Measurements from ENCODE around the gene CCL16. TPM values are rescaled to one million over a fixed set of nuclear protein-coding genes. Genes with fewer than 3 reads are reported as not detected.

Gene CCL16
- total and polyA plus RNA-seq, 9 donors: 0.11 to 0.90 (median 0.21) TPM; not detected in 5

- Histone ChIP-seq H3K9me3 (no peaks in the 10 kb centered on the region), H3K27ac (no peak overlapping the region), H3K36me3 (no peaks in the 10 kb centered on the region), H3K27me3 (no peaks in the 10 kb centered on the region), H3K4me3 (no peak overlapping the region), H3K4me1 (ENCODE audit: insufficient read depth) (no peaks in the 10 kb centered on the region)
- TF ChIP-seq EP300 (IDR thresholded peaks at IDR 0.05) (no peak), POLR2A (IDR thresholded peaks at IDR 0.05) (no peak)
- TF ChIP-seq, protein P1, sequence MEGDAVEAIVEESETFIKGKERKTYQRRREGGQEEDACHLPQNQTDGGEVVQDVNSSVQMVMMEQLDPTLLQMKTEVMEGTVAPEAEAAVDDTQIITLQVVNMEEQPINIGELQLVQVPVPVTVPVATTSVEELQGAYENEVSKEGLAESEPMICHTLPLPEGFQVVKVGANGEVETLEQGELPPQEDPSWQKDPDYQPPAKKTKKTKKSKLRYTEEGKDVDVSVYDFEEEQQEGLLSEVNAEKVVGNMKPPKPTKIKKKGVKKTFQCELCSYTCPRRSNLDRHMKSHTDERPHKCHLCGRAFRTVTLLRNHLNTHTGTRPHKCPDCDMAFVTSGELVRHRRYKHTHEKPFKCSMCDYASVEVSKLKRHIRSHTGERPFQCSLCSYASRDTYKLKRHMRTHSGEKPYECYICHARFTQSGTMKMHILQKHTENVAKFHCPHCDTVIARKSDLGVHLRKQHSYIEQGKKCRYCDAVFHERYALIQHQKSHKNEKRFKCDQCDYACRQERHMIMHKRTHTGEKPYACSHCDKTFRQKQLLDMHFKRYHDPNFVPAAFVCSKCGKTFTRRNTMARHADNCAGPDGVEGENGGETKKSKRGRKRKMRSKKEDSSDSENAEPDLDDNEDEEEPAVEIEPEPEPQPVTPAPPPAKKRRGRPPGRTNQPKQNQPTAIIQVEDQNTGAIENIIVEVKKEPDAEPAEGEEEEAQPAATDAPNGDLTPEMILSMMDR (IDR thresholded peaks at IDR 0.05): no peak
- intact Hi-C loops (cut with DNase I): loop anchor here in 2 of 4 donors (10.0 kb wide), 2 partner anchors 497 to 507 kb away; partner anchors contain the start of gene ZNHIT3 (in 1 of the 2)
- 88 to 97% (median 91%) methylated on average over 7 of the region's 7 CpGs for WGBS, 3 donors
- DNase-seq: no peak
Observed at GRCh38 chr17:35977509-35977908, 3.8 kb downstream of the CCL16 start.

DNA sequence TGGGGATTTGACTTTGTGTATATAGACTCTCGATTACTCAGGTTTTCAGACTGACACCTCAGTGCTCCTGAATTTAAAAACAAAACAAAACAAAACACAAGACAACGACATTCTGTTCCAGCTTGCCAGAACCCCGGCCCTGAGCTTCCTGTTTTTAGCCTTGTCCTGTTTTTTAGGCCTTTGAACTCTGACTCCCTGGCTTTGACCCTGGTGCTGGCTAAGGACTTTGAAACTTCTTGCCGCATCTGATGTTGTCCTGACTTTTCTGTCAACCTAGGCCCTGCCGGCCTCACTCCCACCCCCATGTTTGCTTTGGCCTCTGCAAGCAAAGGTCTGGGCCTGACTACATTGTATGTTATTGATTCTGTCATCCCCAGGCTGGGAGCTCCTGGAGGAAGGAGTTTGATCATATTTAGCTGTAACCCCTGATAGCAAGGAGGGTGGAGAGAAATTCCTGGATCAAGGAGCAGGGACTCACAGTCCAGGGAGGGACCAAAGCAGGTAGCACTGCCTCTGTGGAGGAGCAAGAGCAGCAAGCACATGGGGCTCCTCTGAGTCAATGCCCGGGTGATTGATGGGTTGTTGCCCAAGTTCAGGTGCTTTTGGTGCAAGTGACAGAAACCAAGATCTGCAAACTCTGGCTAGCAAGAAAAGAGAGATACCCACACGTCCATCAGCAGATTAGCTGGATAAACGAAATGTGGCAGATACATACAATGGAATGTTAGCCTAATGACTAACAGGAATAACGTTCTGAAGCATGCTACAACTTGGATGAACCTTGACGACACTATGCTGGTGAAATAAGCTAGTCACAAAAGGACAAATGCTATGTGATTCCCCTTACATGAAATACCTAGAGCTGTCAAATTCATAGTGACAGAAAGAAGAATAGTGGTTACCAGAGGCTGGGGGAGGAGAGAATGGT, 7.7 kb downstream of the CCL16 start:
- Histone ChIP-seq H3K36me3 (no peaks in the 10 kb centered on the region), H3K4me1 (ENCODE audit: insufficient read depth) (no peaks in the 10 kb centered on the region), H3K9me3 (no peaks in the 10 kb centered on the region), H3K27ac (no peak overlapping the region), H3K4me3 (no peak overlapping the region), H3K27me3 (no peaks in the 10 kb centered on the region)
- intact Hi-C loops (cut with DNase I): loop anchor here in 2 of 4 donors (10.0 kb wide), 2 partner anchors 501 to 511 kb away; partner anchors contain the start of gene ZNHIT3 (in 1 of the 2)
- DNase-seq: no peak
- 42 to 51% (median 43%) methylated on average over 10 of the region's 10 CpGs for WGBS, 3 donors
- TF ChIP-seq, protein P1 (IDR thresholded peaks at IDR 0.05): no peak
- TF ChIP-seq EP300 (IDR thresholded peaks at IDR 0.05) (no peak), POLR2A (IDR thresholded peaks at IDR 0.05) (no peak)

- TF ChIP-seq POLR2A (IDR thresholded peaks at IDR 0.05) (no peak), EP300 (IDR thresholded peaks at IDR 0.05) (no peak)
- TF ChIP-seq, protein P1 (IDR thresholded peaks at IDR 0.05): no peak
- DNase-seq: no peak
- Histone ChIP-seq H3K4me1 (ENCODE audit: insufficient read depth) (no peaks in the 10 kb centered on the region), H3K9me3 (no peaks in the 10 kb centered on the region), H3K4me3 (no peak overlapping the region), H3K36me3 (no peaks in the 10 kb centered on the region), H3K27ac (no peak overlapping the region), H3K27me3 (no peaks in the 10 kb centered on the region)
- WGBS, 3 donors: 68 to 77% (median 70%) methylated on average over 4 of the region's 4 CpGs
- intact Hi-C loops (cut with DNase I): loop anchor here in 2 of 4 donors (10.0 kb wide), 2 partner anchors 502 to 512 kb away; partner anchors contain the start of gene ZNHIT3 (in 1 of the 2)
Observed at GRCh38 chr17:35972945-35973332, 8.4 kb downstream of the CCL16 start.

DNA sequence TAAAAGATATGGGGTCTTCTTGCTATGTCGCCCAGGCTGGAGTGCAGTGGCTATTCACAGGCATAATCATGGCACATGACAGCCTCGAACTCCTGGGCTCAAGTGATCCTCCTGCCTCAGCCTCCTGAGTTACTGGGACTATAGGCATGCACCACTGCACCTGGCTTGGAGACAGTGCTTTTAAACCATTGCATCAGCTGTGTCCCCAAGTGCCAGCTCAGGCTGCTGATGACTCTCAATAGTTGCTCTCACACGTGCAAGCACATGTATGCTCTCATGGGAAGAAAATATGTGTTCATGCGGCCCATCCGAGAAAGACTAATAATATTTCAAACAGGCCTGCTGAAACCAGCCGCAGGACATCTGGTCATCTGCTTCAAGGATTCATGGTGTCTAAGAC, 8.8 kb downstream of the CCL16 start:
- intact Hi-C loops (cut with DNase I): loop anchor here in 2 of 4 donors (10.0 kb wide), 2 partner anchors 502 to 512 kb away; partner anchors contain the start of gene ZNHIT3 (in 1 of the 2)

More for the DNA sequence above, 8.8 kb downstream of the CCL16 start:
- TF ChIP-seq EP300 (IDR thresholded peaks at IDR 0.05): no peak
- TF ChIP-seq, protein P1 (IDR thresholded peaks at IDR 0.05): no peak
- no peak for TF ChIP-seq POLR2A (IDR thresholded peaks at IDR 0.05)
- H3K27me3 ChIP-seq: no peaks in the 10 kb centered on the region
- no peaks in the 10 kb centered on the region for H3K4me1 ChIP-seq (ENCODE audit: insufficient read depth)
- H3K9me3 ChIP-seq: no peaks in the 10 kb centered on the region
- H3K36me3 ChIP-seq: no peaks in the 10 kb centered on the region
- no peak for DNase-seq
- H3K27ac ChIP-seq: no peak overlapping the region
- no peak overlapping the region for H3K4me3 ChIP-seq
- WGBS, 3 donors: 69 to 88% (median 87%) methylated on average over 6 of the region's 6 CpGs
